ENCODE data around the gene MB21D2.
"Not testable (repeated sequence)": the region's sequence is repeated elsewhere in the genome, so short reads cannot be mapped to it uniquely, and the experiment has no call there.

MB21D2 gene

DNA sequence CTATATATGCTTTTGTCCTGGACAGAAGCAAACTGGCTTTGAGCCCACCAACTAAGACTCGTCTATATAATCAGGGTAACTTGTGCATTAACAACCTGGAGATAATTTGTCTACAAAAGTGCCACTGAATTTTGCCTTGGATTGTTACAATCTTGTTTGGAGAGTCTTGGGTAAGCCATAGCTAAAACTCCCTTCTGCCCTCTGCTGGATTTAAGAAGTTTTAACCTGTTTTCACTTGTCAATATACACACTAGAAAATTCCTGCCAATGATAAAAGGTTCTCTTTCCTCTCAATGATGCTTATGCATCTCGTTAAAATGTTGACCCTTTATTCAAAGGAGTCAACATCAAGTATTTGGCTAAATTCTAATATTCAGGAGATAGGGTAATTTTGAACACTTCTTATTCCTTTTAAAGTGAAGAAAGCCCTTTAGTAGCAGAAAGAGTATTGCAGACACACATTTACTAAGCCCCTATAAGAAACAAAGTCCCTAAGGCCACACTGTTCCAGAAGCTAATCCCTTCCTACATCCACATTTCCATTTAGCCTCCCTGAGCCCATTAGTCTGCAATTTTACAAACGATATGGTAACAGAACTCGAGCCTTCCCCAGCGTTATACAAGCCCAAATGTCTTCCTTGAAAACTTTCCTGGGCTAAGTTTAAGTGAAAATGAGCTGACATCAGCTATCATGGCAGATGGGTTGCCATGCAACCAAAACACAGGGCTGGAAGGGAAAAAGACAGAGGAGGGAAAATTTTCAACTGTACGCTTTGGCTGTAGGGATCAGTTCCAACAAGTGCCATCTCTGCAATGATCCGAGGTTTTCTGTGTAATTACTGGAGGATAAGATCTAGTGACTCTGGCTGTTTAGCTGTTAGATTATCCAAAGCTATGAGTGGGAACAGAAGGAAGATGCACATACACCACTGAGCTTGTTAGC is 114.4 kb downstream of the MB21D2 start:
- DNase-seq (ENCODE audit: low spot score): peak; percentile 64

DNA sequence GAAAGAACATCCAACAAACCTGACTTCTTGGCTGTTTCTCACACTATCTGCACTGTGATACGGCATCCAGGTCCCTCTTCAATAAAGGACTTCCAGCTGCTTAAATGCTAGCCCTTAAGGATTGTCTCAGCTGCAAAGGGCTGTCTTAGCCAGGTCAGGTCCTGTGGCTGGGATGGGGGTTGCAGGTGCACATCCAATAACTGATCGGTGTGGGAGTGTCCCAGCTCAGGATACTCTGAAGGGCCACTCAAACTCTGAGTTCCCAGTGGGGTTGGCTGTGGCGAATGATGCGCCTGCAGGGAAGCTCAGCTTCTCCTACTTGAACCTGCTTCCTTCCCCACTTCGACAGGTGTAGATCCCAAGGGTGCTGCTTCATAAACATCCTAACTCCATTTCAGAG is 115.7 kb downstream of the MB21D2 start:
- no peak for DNase-seq (ENCODE audit: low spot score)

DNA sequence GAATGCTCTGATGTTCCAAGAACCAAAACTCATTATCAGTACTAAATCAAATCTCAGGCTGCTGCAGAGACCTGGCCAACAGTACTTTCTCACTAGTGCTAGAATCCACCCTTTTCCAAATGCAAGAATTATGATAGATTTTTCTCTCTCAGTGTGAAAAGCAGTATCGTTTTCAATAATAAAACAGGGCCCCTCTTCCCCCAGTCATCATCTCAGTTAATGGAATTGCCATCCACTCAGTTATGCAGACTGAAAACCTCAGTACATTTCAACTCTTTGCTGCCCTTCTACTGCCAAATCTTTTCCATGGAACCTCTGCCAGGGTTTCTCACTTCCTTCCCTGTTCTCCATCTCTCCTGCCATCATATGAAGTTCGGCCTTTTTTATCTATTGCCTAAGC is 117.9 kb downstream of the MB21D2 start:
- DNase-seq (ENCODE audit: low spot score): no peak

DNA sequence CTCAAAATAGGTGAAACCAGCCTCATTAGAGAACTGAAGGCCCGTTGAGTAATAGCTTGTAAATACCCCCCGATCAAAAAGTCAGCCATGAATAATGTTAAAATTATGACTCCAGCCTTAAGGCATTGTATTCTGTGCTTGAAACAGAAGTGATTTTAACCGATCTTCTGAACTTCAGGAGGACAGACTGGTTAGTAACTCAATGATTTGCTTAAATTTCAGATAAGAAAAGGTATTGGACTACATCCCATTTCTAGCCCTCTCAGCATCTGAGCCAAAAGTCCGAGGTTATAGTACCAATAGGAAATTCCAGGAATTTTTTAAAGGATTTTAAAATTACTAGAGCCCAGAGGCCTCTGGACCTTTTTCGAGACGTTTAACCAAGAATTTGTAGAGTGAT is 122.6 kb downstream of the MB21D2 start:
- DNase-seq (ENCODE audit: low spot score): no peak

DNA sequence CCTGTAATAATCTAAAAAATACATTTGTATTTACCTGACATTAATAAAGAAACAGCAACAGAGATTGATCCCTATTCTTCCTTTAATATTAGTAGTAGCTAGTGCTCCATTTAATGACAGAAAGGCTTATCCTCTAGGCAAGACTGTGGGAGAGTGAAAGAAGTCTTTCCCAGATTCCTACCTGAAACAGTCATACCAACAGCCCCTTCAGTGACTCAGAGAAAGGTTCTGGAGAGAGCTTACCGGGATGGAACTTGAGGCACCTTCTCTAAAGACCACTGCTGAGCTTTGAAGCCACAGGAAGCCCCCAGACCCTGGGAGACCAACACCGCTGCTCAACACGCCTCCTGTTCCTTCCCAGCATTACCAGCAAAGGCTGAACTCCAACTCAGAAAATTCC is 123.4 kb downstream of the MB21D2 start:
- no peak for DNase-seq (ENCODE audit: low spot score)

DNA sequence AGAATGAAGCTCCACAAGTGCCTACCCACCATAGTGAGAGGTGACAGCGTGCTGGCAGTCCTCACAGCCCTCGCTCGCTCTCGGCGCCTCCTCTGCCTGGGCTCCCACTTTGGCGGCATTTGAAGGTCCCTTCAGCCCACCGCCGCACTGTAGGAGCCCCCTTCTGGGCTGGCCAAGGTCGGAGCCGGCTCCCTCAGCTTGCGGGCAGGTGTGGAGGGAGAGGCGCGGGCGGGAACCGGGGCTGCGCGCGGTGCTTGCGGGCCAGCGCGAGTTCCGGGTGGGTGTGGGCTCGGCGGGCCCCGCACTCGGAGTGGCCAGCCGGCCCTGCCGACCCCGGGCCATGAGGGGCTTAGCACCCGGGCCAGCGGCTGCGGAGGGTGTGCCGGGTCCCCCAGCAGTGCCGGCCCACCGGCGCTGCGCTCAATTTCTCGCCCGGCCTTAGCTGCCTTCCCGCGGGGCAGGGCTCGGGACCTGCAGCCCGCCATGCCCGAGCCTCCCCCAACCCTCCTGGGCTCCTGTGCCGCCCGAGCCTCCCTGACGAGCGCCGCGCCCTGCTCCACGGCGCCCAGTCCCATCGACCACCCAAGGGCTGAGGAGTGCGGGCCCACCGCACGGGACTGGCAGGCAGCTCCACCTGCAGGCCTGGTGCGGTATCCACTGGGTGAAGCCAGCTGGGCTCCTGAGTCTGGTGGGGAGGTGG is 128.7 kb downstream of the MB21D2 start:
- not testable (repeated sequence) for DNase-seq (ENCODE audit: low spot score)

DNA sequence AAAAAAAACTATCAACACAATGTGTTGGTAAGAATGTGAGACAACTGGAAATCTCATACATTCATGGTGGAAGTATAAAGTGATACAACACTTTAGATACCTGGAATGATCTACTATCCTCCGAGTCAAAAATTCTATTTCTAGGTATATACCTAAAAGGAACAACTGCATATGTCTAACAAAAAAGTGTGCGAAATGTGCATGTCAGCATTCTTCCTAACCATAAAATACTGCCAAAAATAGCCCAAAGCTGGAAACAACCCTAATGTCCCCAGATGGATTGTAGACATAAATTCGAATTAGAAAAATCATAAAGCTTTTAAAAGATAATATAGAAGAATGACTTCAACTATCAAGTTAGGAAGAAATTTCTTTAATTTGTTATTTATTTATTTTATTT is 139.1 kb downstream of the MB21D2 start:
- no peak for DNase-seq (ENCODE audit: low spot score)

DNA sequence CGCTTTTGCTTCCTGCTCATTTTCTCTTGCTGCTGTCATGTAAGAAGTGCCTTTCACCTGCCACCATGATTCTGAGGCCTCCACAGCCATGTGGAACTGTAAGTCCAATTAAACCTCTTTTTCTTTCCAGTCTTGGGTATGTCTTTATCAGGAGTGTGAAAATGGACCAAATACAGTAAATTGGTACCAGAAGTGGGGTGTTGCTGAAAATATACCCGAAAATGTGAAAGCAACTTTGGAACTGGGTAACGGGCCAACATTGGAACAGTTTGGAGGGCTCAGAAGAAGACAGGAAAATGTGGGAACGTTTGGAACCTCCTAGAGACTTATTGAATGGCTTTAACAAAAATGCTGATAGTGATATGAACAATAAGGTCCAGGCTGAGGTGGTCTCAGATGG is 143.3 kb downstream of the MB21D2 start:
- not testable (repeated sequence) for DNase-seq (ENCODE audit: low spot score)

DNA sequence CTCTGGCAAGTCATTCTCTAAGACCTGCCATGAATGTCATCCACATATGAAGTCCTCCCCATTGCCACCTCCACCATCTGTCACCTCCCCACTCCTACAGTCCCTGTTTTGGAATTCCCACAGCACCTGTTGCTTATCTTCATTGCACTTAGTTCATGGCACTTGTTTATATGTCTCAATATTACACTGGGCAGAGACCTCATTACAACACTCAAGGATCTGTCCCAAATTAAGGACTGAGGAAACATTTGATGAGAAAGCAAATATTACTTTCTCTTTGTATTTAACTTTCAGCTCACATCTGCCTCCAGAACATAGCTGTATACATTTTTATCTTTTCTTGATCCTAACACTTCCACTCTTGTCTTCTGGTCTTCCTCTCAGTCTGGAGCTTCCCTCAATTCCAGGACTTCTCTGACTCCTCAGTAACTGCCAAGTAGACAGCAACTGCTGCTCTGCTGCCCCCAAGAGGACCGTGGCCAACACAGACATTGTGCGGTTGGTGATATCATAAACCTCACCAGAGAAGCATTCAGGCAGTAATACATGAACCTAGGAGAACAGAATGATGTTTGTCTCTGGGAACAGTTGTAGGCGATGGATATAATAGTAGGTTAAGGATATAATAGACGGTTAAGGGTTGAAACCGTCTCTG is 145.3 kb downstream of the MB21D2 start:
- peak; percentile 47 for DNase-seq (ENCODE audit: low spot score)

DNA sequence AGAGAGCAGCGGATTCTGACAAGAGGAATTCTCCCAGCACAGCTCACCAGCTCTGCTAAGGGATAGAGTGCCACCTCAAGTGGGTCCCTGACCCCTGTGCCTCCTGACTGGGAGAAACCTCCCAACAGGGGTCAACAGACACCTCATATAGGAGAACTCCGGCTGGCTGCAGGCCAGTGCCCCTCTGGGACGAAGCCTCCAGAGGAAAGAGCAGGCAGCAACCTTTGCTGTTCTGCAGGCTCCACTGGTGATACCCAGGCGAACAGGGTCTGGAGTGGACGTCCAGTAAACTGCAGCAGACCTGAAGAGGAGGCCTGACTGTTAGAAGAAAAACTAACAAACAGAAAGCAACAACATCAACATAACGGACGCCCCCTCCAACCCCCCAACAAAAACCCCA is 159.0 kb downstream of the MB21D2 start:
- no peak for DNase-seq (ENCODE audit: low spot score)

DNA sequence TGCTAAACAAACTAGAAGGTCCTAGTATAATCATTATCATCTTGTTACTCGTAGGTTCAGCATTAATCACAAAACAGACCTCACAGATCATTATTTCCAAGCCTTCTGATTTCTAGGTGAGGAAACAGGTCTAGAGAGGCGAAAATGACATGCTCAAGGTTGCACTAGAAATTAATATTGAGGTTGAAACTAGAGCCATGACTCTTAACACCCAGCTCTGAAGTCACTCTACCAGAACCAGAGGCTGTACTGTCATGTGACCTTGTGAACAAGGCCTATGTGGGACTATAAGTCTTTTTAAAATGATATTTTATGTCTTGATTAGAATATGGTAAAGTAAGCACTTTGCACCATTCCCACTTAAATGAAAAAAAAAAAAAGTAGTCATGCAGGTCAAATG is 166.5 kb downstream of the MB21D2 start:
- no peak for DNase-seq (ENCODE audit: low spot score)

DNA sequence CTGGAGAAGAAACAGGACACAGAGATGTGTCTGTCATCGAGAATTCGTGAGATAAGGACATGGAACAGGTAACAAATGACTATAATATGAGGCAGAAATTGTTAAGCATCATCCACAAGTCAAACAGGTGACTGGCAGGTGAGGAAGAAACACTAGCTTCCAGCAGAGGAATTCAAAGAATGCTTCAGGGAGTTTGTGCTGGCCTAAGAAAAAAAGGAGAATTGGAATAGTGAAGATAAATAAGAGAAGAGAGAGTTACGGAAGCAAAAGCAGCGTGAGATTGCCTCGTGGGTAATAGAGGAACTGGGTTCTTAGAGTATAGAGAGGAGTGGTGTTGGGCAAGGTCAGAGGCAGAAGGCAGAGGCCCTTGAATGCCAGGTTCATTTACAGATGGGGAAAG is 167.5 kb downstream of the MB21D2 start:
- DNase-seq (ENCODE audit: low spot score): no peak

DNA sequence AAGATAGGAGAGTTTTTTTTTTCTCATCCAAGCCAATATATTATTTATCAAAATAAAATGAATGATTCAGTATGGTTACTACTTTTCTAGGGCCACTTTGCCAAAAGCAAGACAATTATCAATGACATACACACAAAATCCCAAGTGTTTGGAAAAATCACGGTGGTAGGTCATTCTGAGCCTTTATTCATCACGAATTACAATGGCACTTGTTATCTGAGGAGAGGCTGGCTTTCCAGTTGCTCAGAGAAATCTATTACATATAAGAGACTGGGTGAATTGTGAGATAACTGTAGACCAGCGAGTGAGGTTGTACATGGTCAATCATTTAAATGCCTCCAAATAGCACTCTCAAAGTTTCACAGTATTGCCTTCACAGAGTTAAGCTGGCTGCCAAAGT is 169.9 kb downstream of the MB21D2 start:
- no peak for DNase-seq (ENCODE audit: low spot score)

DNA sequence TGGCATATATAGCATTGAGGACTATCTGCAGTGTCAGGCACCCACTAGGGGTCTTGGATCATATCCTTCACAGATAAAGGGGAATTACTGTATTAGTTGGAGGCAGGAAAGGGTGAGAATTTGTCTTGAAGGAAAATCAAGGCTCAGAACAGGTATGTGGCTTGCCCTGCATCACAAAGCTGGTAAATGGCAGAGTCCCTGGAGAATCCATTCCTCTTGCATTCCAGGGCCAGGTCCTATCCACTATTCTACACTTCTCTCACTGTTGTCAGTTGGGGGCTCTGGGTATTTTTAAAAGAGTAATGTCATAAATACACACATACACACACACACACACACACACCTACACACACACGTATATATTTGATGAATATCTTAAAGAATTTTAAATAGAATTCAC is 170.5 kb downstream of the MB21D2 start:
- DNase-seq (ENCODE audit: low spot score): no peak

Data from AG20443 (cell line).